Measurements from ENCODE around the gene MAML2. TPM values are rescaled to one million over a fixed set of nuclear protein-coding genes. Genes with fewer than 3 reads are reported as not detected.

Gene MAML2
- total and polyA plus RNA-seq, 7 donors, result 2.8 to 20.7 (median 11.8) TPM

DNA sequence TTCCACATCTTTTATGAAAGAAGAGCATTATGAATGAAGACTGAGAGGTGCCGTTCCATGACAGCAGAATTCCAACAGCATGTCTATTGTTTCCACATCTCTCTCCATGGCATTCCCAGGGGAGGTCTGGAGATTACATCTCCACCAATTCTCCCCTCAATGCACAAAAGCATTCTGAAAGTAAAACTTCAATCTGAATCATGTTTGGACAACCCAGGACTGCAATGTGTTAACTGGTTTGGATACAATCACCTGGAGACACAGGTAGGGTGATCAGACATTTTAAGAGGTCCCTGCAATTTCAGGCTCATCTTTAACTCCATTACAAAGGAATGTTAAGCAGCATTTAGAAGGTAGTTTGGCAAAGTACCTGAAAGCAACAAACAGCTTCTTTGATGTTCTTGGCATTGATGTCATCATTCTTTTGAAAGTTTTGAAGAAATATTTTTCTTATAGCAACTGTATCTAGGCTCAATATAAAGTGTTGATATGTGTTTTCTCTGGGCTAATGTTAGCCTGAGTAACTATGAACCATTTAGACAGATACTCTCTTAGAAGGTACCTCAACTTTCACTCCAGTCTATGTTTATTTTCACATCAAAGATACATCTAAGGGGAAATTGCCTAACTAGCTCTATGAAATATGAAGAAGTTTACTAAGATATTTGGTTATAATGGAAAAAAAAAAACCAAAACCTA is 237.6 kb downstream of the MAML2 start:
- Histone ChIP-seq H3K4me3 (no peak overlapping the region), H3K27me3 (no peaks in the 10 kb centered on the region), H3K27ac (no peak overlapping the region), H3K4me1 (peaks cover 0 to 19% (median 3%) of the 10 kb centered on the region in 4 donors), H3K36me3 (no peaks in the 10 kb centered on the region), H3K9me3 (no peaks in the 10 kb centered on the region)
- WGBS, 2 donors, result 85 to 93% methylated on average over 1 of the region's 1 CpG
- TF ChIP-seq EP300 (IDR thresholded peaks at IDR 0.05), result no peak
- TF ChIP-seq POLR2A (IDR thresholded peaks at IDR 0.05), result no peak
- TF ChIP-seq, protein P1, sequence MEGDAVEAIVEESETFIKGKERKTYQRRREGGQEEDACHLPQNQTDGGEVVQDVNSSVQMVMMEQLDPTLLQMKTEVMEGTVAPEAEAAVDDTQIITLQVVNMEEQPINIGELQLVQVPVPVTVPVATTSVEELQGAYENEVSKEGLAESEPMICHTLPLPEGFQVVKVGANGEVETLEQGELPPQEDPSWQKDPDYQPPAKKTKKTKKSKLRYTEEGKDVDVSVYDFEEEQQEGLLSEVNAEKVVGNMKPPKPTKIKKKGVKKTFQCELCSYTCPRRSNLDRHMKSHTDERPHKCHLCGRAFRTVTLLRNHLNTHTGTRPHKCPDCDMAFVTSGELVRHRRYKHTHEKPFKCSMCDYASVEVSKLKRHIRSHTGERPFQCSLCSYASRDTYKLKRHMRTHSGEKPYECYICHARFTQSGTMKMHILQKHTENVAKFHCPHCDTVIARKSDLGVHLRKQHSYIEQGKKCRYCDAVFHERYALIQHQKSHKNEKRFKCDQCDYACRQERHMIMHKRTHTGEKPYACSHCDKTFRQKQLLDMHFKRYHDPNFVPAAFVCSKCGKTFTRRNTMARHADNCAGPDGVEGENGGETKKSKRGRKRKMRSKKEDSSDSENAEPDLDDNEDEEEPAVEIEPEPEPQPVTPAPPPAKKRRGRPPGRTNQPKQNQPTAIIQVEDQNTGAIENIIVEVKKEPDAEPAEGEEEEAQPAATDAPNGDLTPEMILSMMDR (IDR thresholded peaks at IDR 0.05), result no peak
- TF ChIP-seq POLR2AphosphoS5 (IDR thresholded peaks at IDR 0.05), result no peak
- DNase-seq, result no peak
- intact Hi-C loops (cut with DNase I), result no loop called here

DNA sequence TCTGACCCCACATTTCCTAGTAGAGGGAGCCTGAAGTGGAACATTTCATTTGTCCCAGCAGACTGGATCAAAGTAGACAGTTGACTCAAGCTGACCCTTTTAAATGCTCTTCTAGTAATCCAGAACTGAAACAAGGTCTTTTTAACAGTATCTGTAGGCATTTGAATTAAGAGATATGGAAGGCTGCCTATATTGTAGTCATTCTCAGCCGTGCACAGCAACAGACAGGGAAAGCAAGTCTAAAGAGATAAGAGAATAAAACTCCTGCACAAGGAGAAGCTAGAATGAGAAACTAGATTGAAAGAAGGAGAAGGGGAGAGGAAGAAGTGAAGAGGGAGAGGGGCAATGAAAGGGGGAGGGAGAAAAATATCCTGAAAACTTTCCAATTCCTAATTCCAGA is 238.5 kb downstream of the MAML2 start:
- TF ChIP-seq POLR2A (IDR thresholded peaks at IDR 0.05) (no peak), POLR2AphosphoS5 (IDR thresholded peaks at IDR 0.05) (no peak), EP300 (IDR thresholded peaks at IDR 0.05) (no peak)
- TF ChIP-seq, protein P1 (IDR thresholded peaks at IDR 0.05), result no peak
- Histone ChIP-seq H3K27me3 (no peaks in the 10 kb centered on the region), H3K36me3 (no peaks in the 10 kb centered on the region), H3K4me1 (peaks cover 0 to 19% (median 3%) of the 10 kb centered on the region in 4 donors), H3K27ac (no peak overlapping the region), H3K4me3 (no peak overlapping the region), H3K9me3 (no peaks in the 10 kb centered on the region)
- intact Hi-C loops (cut with DNase I), result no loop called here
- WGBS, 2 donors, result 87 to 88% methylated on average over 1 of the region's 1 CpG
- no peak for DNase-seq

DNA sequence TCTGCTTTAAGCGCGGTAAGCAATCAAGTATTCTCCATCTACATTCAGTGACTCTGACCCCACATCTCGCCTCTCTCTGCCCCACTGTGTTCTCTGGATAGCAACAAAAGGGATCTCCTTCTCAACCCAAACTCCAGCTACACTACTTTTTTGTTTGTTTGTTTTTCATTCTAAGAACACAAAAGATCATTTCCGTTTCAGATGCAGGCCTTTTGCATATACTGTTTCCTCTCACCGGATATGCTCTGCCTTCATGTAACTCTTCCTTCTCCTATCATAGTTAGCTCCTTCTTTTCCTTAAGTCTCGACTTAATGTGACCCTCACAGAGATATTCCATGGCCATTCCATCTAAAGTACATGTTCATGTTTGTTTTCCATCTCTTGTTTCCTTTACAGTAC is 239.3 kb downstream of the MAML2 start:
- WGBS, 2 donors, result 91 to 94% methylated on average over 6 of the region's 6 CpGs
- intact Hi-C loops (cut with DNase I), result no loop called here
- H3K27ac ChIP-seq, result no peak overlapping the region

DNA sequence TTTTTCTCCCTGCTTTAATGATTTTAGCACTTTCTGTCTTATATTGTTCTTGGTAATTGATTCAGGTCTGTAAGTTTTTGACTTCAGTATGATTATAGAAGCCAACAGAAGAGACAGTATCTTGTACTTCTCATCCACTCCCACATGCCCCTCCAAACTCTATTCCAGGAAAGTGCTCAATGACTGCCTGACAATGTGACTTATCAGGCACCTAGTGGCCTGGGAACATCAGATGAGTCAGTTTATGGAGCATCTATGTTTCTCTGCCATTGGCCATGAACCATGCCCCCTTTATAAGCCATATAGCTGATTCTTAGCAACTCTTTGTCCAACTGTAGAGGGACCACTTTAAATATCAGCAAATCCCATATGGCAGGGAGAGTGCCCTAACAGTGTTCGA is 239.9 kb downstream of the MAML2 start:
- Histone ChIP-seq H3K4me3 (no peak overlapping the region), H3K4me1 (peaks cover 0 to 33% (median 14%) of the 10 kb centered on the region in 4 donors), H3K9me3 (no peaks in the 10 kb centered on the region), H3K27me3 (no peaks in the 10 kb centered on the region), H3K27ac (no peak overlapping the region), H3K36me3 (no peaks in the 10 kb centered on the region)
- TF ChIP-seq POLR2AphosphoS5 (IDR thresholded peaks at IDR 0.05) (no peak), EP300 (IDR thresholded peaks at IDR 0.05) (no peak), POLR2A (IDR thresholded peaks at IDR 0.05) (no peak)
- TF ChIP-seq, protein P1 (IDR thresholded peaks at IDR 0.05), result no peak
- 95 to 97% methylated on average over 1 of the region's 1 CpG for WGBS, 2 donors
- intact Hi-C loops (cut with DNase I), result no loop called here
- DNase-seq, result no peak

More for the DNA sequence above, 239.3 kb downstream of the MAML2 start:
- H3K27me3 ChIP-seq, result no peaks in the 10 kb centered on the region
- H3K9me3 ChIP-seq, result no peaks in the 10 kb centered on the region
- peaks cover 0 to 27% (median 7%) of the 10 kb centered on the region in 4 donors for H3K4me1 ChIP-seq
- H3K4me3 ChIP-seq, result no peak overlapping the region
- DNase-seq, result no peak
- TF ChIP-seq EP300 (IDR thresholded peaks at IDR 0.05), result no peak
- no peaks in the 10 kb centered on the region for H3K36me3 ChIP-seq

DNA sequence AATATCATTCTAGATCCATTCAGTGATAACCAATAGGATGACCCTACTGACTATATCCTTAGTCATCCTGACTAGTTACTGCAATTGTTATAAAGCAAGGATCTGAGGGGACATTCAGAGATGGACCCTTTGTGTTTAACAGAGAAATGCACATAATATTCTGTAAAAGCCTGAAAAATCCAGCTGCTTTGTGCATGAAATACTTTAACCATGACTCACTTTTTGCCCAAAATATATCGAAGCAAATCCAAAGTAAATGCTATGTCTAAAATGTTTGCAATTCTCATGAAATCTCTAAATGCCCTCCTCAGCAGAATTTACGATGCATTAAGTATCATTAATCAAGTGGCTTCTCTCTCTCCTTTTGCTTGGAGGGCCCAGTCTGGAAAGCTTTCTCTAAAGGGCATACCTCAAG is 240.3 kb downstream of the MAML2 start:
- peaks cover 0 to 37% (median 17%) of the 10 kb centered on the region in 4 donors for H3K4me1 ChIP-seq
- no peaks in the 10 kb centered on the region for H3K27me3 ChIP-seq
- no peak overlapping the region for H3K27ac ChIP-seq
- TF ChIP-seq POLR2A (IDR thresholded peaks at IDR 0.05), result no peak
- no peak for TF ChIP-seq POLR2AphosphoS5 (IDR thresholded peaks at IDR 0.05)
- TF ChIP-seq, protein P1 (IDR thresholded peaks at IDR 0.05), result no peak
- no peak for TF ChIP-seq EP300 (IDR thresholded peaks at IDR 0.05)
- no peak for DNase-seq
- H3K4me3 ChIP-seq, result no peak overlapping the region
- intact Hi-C loops (cut with DNase I), result no loop called here
- no peaks in the 10 kb centered on the region for H3K9me3 ChIP-seq
- no peaks in the 10 kb centered on the region for H3K36me3 ChIP-seq
- 80 to 84% methylated on average over 2 of the region's 2 CpGs for WGBS, 2 donors
